GM20000 (cell line): ENCODE data around the gene SPAG16.

Experiments used
- DNase-seq: peaks from one replicate; pipeline ENCODE4 v3.0.0; 2012; ENCODE audit warnings: low spot score
- CTCF ChIP-seq: IDR thresholded peaks from 2 replicates; pipeline ENCODE4 v1.5.1; 2012; ENCODE audit warnings: mild to moderate bottlenecking, control low read depth; ENCODE audit errors: extremely low read depth, missing control alignments

The SPAG16 gene

DNA sequence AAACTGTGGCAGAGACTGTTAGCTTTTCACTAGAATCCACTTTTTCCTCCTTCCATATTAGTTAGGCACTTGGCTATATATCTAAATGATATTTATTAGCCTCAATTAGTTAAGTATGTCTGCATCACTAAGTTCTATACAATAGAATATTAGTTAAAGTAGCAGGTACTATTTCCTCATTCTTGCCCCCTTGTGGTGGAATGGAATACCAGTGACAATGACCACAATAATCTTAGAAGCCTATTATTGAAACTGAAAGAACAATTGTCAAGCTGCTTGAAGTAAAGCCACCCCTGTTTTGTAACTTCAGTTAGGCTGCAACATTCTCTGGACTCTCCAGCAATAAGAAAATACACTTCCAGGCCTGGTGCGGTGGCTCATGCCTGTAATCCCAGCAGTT, 650.3 kb downstream of the SPAG16 start:
- TF ChIP-seq CTCF: peak; percentile 24
- peak; percentile 56 for DNase-seq

GRCh38 chr2:213958086-213958485, 673.8 kb downstream of the SPAG16 start:
- DNase-seq: no peak
- no peak for TF ChIP-seq CTCF

DNA sequence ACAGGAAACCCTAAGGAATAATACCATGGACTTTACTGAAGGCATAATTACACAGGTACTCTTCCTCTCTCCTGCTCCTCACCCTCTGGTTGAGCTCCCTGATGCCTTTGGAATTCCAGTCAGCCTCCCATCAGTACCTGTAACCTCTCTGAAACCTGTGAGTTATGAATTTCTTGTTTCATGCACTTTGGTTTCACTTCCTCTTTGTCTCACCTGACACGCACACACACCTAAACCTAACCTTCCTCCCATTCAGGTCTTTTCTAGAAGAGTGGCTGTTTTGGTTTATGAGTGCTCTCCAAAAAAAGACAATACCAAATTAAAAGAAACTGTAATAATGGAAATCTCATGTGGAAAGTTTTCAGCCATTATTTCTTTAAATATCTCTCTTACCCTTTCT, 675.3 kb downstream of the SPAG16 start:
- no peak for TF ChIP-seq CTCF
- DNase-seq: no peak

DNA sequence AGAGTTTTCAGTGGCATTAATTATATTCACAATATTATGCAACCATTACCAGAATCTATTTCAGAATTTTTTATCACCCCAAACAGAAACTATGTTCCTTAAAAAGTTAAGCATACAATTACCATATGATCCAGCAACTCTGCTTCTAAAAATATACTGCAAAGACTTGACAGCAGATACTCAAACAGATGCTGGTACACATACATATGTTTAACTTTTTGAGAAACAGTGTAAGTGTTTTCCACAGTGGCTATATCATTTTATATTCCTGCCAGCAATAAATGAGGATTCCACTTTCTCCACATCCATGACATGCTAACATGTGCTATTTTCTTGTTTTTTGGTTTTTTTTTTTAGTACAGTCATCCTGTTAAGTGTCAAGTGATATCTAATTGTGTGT, 687.3 kb downstream of the SPAG16 start:
- no peak for DNase-seq
- TF ChIP-seq CTCF: no peak

GRCh38 chr2:213980883-213981282, 696.6 kb downstream of the SPAG16 start:
- no peak for TF ChIP-seq CTCF
- DNase-seq: no peak

DNA sequence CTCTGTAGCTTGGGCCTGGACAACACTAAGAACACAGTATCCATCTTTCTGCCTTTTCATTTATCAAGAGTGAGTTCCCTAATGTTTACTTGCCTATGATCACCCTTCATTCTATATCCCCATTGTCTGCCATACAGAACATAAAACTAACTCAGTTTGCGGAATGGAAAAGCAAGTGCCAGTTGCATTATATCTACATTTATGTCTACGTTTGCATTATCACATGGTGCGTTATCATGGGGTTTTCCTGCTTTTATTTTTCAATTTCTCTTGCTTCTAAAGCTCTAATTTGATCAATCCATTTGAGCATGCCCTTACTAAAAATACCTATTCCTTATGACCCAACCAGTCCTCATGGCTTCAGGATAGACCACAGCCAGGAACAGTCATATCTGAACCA, 704.9 kb downstream of the SPAG16 start:
- DNase-seq: no peak
- no peak for TF ChIP-seq CTCF

DNA sequence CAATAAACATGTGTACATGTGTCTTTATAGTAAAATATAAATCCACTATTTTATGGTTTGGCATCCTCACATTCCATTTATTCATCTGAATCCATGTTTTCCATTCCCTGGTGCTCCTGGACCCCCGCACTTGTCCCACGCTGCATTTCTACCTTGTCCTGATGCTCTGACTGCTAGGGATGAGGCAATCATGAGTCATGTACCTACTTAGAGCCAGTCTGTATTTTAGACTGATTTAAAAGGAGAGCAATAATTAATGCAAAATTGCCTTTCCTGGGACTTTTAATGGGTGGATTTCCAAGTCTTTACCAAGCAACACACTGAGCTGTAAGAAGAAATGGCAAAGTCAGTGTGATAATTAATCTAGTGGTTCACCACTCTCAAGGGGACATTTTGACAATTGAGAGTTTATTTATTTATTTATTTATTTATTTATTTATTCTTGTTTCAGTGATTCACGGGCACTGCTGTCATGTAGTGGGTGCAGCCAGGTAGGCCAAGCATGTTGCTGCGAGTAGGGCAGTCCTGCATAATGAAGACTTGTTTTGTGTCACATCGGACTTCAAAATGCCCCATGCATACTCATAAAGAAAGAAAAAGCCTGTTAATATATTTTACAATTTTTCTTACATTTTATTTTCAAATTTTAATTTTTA, 707.3 kb downstream of the SPAG16 start:
- TF ChIP-seq CTCF: no peak
- DNase-seq: no peak
